ENCODE measurements around the gene HTR2A.
"Not testable (repeated sequence)": the region's sequence is repeated elsewhere in the genome, so short reads cannot be mapped to it uniquely, and the experiment has no call there.

HTR2A gene

GRCh38 chr13:46804921-46805320 lies 91.9 kb downstream of the HTR2A start:
- not testable (repeated sequence) for DNase-seq

GRCh38 chr13:46804391-46804815 lies 92.5 kb downstream of the HTR2A start:
- DNase-seq: no peak

- DNase-seq: no peak
Measured at GRCh38 chr13:46803586-46803985, 93.3 kb downstream of the HTR2A start.

- no peak for DNase-seq
Measured at GRCh38 chr13:46801858-46802257, 95.0 kb downstream of the HTR2A start.

GRCh38 chr13:46799139-46799538 lies 97.7 kb downstream of the HTR2A start:
- DNase-seq: no peak

GRCh38 chr13:46797501-46798237 lies 99.2 kb downstream of the HTR2A start:
- no peak for DNase-seq

- DNase-seq: peak; percentile 87 to 94
Measured at GRCh38 chr13:46796515-46797474, 100.1 kb downstream of the HTR2A start, which contains the start of gene ESD. TSS of gene ESD (minus strand) at chr13:46797161. CDS start at chr13:46791413, 5,748 bp downstream.

- DNase-seq: no peak
Measured at GRCh38 chr13:46796129-46796514, 100.7 kb downstream of the HTR2A start.

GRCh38 chr13:46795321-46795720 lies 101.5 kb downstream of the HTR2A start:
- no peak for DNase-seq

- no peak for DNase-seq
Measured at GRCh38 chr13:46783504-46783903, 113.3 kb downstream of the HTR2A start.

- no peak for DNase-seq
Measured at GRCh38 chr13:46782691-46783090, 114.2 kb downstream of the HTR2A start.

- DNase-seq: no peak
Measured at GRCh38 chr13:46782066-46782465, 114.8 kb downstream of the HTR2A start.

Measured in bone marrow (tissue), 2 donors.